Measurements from ENCODE around the gene GCGR. TPM values are rescaled to one million over a fixed set of nuclear protein-coding genes. Genes with fewer than 3 reads are reported as not detected.

Gene GCGR
- total and polyA plus RNA-seq, 2 of the 13 experiments (the other 11 are each of a cell fraction or from before 2014, with no cell fraction given): 0.04 to 0.13 TPM

GRCh38 chr17:81833160-81833920 lies 29.4 kb downstream of the GCGR start, which contains the start of gene MCRIP1 (continued):
- TF ChIP-seq, protein P1, sequence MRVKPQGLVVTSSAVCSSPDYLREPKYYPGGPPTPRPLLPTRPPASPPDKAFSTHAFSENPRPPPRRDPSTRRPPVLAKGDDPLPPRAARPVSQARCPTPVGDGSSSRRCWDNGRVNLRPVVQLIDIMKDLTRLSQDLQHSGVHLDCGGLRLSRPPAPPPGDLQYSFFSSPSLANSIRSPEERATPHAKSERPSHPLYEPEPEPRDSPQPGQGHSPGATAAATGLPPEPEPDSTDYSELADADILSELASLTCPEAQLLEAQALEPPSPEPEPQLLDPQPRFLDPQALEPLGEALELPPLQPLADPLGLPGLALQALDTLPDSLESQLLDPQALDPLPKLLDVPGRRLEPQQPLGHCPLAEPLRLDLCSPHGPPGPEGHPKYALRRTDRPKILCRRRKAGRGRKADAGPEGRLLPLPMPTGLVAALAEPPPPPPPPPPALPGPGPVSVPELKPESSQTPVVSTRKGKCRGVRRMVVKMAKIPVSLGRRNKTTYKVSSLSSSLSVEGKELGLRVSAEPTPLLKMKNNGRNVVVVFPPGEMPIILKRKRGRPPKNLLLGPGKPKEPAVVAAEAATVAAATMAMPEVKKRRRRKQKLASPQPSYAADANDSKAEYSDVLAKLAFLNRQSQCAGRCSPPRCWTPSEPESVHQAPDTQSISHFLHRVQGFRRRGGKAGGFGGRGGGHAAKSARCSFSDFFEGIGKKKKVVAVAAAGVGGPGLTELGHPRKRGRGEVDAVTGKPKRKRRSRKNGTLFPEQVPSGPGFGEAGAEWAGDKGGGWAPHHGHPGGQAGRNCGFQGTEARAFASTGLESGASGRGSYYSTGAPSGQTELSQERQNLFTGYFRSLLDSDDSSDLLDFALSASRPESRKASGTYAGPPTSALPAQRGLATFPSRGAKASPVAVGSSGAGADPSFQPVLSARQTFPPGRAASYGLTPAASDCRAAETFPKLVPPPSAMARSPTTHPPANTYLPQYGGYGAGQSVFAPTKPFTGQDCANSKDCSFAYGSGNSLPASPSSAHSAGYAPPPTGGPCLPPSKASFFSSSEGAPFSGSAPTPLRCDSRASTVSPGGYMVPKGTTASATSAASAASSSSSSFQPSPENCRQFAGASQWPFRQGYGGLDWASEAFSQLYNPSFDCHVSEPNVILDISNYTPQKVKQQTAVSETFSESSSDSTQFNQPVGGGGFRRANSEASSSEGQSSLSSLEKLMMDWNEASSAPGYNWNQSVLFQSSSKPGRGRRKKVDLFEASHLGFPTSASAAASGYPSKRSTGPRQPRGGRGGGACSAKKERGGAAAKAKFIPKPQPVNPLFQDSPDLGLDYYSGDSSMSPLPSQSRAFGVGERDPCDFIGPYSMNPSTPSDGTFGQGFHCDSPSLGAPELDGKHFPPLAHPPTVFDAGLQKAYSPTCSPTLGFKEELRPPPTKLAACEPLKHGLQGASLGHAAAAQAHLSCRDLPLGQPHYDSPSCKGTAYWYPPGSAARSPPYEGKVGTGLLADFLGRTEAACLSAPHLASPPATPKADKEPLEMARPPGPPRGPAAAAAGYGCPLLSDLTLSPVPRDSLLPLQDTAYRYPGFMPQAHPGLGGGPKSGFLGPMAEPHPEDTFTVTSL (CRISPR knock-in tag; IDR thresholded peaks at IDR 0.05; ENCODE audit: borderline replicate concordance): peak; percentile 23; the same call in 1 of the 2 replicates
- peak; percentile 12; the same call in 1 of the 2 replicates for TF ChIP-seq CBX5 (CRISPR knock-in tag; IDR thresholded peaks at IDR 0.05; ENCODE audit: borderline replicate concordance)
- peak; percentile 43 for TF ChIP-seq THRA (CRISPR knock-in tag; IDR thresholded peaks at IDR 0.05; ENCODE audit: borderline replicate concordance)
- 0 out of 2 replicates have a peak, but pooled peaks have one; percentile 70 for TF ChIP-seq ZNF563 (CRISPR knock-in tag; IDR thresholded peaks at IDR 0.05)
- 0 out of 2 replicates have a peak, but pooled peaks have one; percentile 35 for TF ChIP-seq HHEX (CRISPR knock-in tag; IDR thresholded peaks at IDR 0.05)
- TF ChIP-seq ZNF619 (CRISPR knock-in tag; IDR thresholded peaks at IDR 0.05): peak; percentile 86
- peak; percentile 5; the same call in 1 of the 2 replicates for TF ChIP-seq TSC22D2 (CRISPR knock-in tag; IDR thresholded peaks at IDR 0.05; ENCODE audit: borderline replicate concordance)
- peak; percentile 80 for TF ChIP-seq ARNT2 (CRISPR knock-in tag; IDR thresholded peaks at IDR 0.05; ENCODE audit: low read depth)
- no peak for TF ChIP-seq NFE2L1 (CRISPR knock-in tag; IDR thresholded peaks at IDR 0.05; ENCODE audit: borderline replicate concordance)
- TF ChIP-seq RAD51 (IDR thresholded peaks at IDR 0.05; ENCODE audit: borderline replicate concordance): peak; percentile 46; the same call in 1 of the 2 replicates
- TF ChIP-seq HIC2 (CRISPR knock-in tag; IDR thresholded peaks at IDR 0.05; ENCODE audit: low read depth): no peak; the same call in 1 of the 2 replicates
- peak; percentile 90 for TF ChIP-seq DMAP1 (CRISPR knock-in tag; IDR thresholded peaks at IDR 0.05)
- no peak for TF ChIP-seq SIX4 (CRISPR knock-in tag; IDR thresholded peaks at IDR 0.05)
- peak; percentile 43; the same call in 1 of the 2 replicates for TF ChIP-seq ELF3 (CRISPR knock-in tag; IDR thresholded peaks at IDR 0.05)
- peak; percentile 79 for TF ChIP-seq ASH2L (IDR thresholded peaks at IDR 0.05; ENCODE audit: insufficient read length, low read depth, low read length)
- TF ChIP-seq NBN (conservative IDR thresholded peaks at IDR 0.05): no peak
- peak; percentile 96; the same call in 1 of the 2 replicates for TF ChIP-seq AHR (CRISPR knock-in tag; IDR thresholded peaks at IDR 0.05)
- no peak; the same call in 1 of the 2 replicates for TF ChIP-seq ZNF572 (CRISPR knock-in tag; IDR thresholded peaks at IDR 0.05)
- no peak for TF ChIP-seq ZNF530 (CRISPR knock-in tag; IDR thresholded peaks at IDR 0.05; ENCODE audit: low read depth)
- peak; percentile 27; the same call in 1 of the 2 replicates for TF ChIP-seq FOSL2 (CRISPR knock-in tag; IDR thresholded peaks at IDR 0.05)
- TF ChIP-seq ERF (CRISPR knock-in tag; IDR thresholded peaks at IDR 0.05): peak; percentile 86
- TF ChIP-seq ZNF678 (CRISPR knock-in tag; IDR thresholded peaks at IDR 0.05): peak; percentile 98

All from HepG2 (cell line).